Caki2 (cell line): ENCODE results near the gene ANKMY2. TPM values are rescaled to one million over a fixed set of nuclear protein-coding genes. Genes with fewer than 3 reads are reported as not detected.

ENCODE experiments used
- DNase-seq: peaks from one replicate; pipeline ENCODE4 v3.0.0-alpha.2; 2015; ENCODE audit warnings: low read depth
- in situ Hi-C: cut with HindIII; loops from 2 replicates; pipeline ENCODE4 v1.10.0; 2016; ENCODE audit warnings: low sequenced_read_pairs, low pct_unique_long_range_greater_than_20kb, mixed read lengths
- total RNA-seq: library from RNA; depleted of rRNA; stranded (reverse); fragments of >200 nt; shearing (Covaris generic); gene quantifications from 2 replicates; pipeline ENCODE4 v1.2.3, GENCODE V29; 2014; ENCODE audit warnings: low replicate concordance

Gene ANKMY2
- total RNA-seq, 1 experiment from 2014 or later, result 35.9 TPM

- in situ Hi-C loops, result no loop called here
- no peak for DNase-seq
Observed at GRCh38 chr7:16594676-16595075, 50.9 kb downstream of the ANKMY2 start.

DNA sequence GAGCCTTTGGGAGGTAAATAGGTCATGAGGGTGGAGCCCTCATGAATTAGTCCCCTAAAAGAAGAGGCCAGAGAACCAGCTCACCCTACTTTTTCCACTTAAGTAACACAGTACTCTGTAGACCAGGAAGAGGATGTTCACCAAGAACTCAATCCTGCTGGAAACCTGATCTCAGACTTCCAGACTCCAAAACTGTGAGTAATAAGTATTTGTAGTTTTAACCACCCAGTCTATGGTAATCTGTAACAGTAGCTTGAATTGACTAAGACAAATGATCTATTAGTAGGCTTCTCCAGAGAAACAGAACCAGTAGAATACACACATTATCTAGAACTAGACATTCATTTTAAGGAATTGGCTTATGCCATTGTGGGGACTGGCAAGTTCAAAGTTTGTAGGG lies 51.5 kb downstream of the ANKMY2 start:
- peak; percentile 16 for DNase-seq
- in situ Hi-C loops, result no loop called here

DNA sequence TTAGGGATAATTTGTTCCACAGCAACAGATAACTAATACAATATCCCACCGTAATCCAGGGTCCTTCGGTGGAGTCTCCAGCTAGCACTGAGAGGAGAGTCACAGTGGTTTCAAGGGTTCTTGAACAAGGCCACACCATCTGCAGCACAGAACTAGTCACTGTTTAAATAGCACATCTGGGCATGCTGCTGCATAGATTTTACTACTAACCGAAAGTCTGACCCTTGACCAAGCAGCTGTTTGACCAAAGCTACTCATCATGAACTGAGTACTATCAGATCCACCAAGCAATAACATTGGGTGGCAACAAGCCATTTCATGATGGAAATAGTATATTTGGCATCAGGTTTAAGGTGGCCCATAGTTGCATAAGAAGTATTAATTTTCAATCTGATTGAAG lies 53.2 kb downstream of the ANKMY2 start:
- in situ Hi-C loops, result no loop called here
- DNase-seq, result no peak

GRCh38 chr7:16590424-16590823 lies 55.1 kb downstream of the ANKMY2 start:
- DNase-seq, result no peak
- in situ Hi-C loops, result no loop called here

- in situ Hi-C loops, result no loop called here
Observed at GRCh38 chr7:16589881-16590280, 55.7 kb downstream of the ANKMY2 start.

DNA sequence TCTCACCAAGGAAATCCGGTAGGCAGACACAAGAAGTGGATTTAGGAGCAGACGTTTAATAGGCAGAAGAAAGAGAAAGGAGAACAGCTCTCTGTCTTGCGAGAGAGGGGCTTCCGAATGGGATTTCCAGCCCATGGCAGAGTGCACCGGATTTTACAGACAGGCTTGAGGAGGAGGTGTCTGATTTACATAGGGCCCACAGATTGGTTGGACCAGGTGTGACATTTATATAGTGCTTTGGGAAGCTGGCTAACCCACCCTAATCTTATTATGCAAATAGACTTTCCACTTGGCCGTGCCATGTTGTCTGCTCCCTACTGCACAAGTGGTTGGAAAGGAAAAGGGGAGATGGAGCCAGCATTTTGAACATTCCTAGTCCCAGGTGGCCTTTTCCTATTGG lies 57.8 kb downstream of the ANKMY2 start:
- in situ Hi-C loops, result no loop called here
- DNase-seq, result no peak

More at GRCh38 chr7:16589881-16590280, 55.7 kb downstream of the ANKMY2 start:
- DNase-seq, result no peak

- in situ Hi-C loops, result no loop called here
Observed at GRCh38 chr7:16587129-16587528, 58.4 kb downstream of the ANKMY2 start.

GRCh38 chr7:16586081-16586874 lies 59.3 kb downstream of the ANKMY2 start:
- in situ Hi-C loops, result no loop called here
- DNase-seq, result no peak

More at GRCh38 chr7:16587129-16587528, 58.4 kb downstream of the ANKMY2 start:
- no peak for DNase-seq

DNA sequence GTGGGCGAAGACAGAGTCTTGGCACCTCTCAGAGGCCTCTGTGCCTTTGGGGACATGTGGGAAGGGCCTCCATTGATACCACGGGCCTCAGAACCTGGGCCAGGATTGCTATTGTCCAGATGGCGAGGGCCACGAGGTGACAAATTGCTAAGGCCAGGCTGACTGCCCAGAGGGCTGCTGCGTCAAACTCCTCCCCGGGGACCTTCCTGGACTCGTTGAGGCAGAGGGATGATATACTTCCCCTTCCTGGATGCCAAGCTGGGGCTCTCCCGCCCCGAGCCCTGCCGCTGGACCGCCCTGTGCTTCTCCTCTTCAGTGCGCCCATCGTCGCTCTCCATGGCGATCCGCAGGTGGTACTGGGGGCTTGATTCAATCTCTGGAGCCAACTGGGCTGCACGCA lies 60.0 kb downstream of the ANKMY2 start:
- in situ Hi-C loops, result no loop called here
- no peak for DNase-seq

DNA sequence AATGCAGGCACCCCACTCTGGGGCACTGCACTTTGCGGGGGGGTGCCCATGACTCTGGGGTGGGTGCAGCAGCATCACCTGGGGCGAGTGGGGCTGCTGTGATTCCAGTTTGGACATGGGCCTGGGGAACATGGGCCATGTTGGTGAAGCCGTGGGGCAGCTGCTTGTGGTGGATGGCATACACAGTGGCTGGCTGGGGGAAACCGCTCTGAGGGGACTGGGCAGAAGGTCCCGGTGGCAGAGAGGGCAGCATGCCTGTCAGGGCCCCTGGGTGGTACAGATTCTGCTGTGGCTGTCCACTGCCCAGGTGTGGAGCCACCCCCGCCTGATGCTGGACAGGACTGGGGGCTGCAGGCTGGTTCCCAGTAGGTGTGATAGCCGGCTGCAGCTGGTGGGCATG lies 61.7 kb downstream of the ANKMY2 start:
- in situ Hi-C loops, result no loop called here
- no peak for DNase-seq

GRCh38 chr7:16581286-16581685 lies 64.3 kb downstream of the ANKMY2 start:
- no peak for DNase-seq
- in situ Hi-C loops, result no loop called here

- no peak for DNase-seq
- in situ Hi-C loops, result no loop called here
Observed at GRCh38 chr7:16579216-16579615, 66.3 kb downstream of the ANKMY2 start.

- in situ Hi-C loops, result no loop called here
- DNase-seq, result no peak
Observed at GRCh38 chr7:16571941-16572340, 73.6 kb downstream of the ANKMY2 start.

DNA sequence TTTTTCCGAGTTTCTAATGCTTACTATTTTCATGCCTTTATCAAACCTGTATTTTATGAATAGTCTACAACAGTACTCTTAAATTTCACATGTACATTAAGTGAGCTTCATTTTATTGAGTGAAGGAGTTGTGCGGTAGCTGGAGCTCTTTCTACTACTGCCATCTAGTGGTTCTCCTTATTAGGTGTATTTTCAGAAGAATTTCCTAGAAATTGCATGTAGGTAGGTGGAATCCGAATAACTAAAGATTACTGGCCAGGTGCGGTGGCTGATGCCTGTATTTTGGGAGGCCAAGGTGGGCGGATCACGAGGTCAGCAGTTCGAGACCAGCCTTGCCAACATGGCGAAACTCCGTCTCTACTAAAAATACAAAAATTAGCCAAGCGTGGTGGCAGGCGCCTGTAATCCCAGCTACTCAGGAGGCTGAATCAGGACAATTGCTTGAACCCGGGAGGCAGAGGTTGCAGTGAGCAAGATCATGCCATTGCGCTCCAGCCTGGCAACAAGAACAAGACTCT lies 80.6 kb downstream of the ANKMY2 start:
- peak; percentile 58 for DNase-seq
- in situ Hi-C loops, result no loop called here

- DNase-seq, result no peak
- in situ Hi-C loops, result no loop called here
Observed at GRCh38 chr7:16564023-16564380, 81.6 kb downstream of the ANKMY2 start.

DNA sequence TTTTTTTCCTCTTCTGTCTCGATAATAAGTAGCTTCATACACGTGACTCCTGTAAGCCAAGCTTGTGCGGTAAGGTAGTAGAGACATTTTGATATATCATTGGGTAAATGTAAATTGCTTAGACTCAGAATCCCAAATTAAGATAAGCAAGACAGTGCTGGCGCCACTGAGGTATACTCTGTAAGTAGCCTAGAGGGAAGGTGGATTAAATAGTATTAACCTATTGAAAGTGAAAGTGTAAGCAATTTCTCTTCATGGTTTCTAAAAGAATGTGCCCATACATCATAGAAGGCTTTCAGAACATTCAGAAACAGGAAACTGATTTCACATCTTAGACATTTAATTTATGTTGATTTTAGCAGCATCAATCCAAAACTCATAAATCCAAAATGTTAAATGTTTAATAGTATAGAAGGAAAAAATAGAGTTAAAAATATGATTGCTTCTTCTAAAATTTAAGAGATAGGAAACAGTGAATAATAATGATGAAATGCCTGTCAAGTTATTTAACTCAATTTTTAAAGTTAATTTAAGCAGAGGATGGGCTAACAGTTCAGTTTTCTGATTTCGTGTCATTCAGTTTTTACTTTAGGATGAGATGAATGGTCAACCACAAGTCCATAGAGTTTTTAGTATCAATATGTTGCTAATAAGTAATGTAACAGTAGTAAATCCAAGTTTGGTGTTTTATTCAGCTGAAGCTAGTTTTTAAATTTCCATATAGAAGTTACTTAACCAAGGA lies 82.1 kb downstream of the ANKMY2 start:
- DNase-seq, result no peak
- in situ Hi-C loops, result no loop called here

- in situ Hi-C loops, result no loop called here
Observed at GRCh38 chr7:16562456-16563220, 82.9 kb downstream of the ANKMY2 start.

GRCh38 chr7:16561943-16562342 lies 83.6 kb downstream of the ANKMY2 start:
- DNase-seq, result no peak
- in situ Hi-C loops, result no loop called here

More at GRCh38 chr7:16562456-16563220, 82.9 kb downstream of the ANKMY2 start:
- DNase-seq, result no peak
